ENCODE results near the gene DNM1.

DNA sequence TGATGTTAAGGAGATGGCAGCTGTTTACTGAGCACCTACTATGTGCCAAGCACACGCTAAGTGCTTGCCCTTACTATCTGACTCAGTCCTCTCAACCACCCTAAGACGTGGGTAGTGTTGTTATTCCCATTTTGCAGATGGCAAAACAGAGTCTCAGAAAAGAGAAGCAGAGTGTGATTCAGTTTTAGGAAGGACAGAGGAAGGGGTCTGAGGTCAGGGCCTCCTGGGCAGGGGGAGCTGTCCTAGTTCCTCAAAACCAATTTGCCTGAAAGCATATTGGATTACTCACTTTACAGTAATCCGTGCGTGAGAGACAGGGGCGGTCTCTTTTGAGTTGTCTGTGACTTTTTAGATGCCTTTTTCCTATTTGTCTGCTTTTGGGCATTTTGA lies 23.2 kb downstream of the DNM1 start:
- TF ChIP-seq, protein P1, sequence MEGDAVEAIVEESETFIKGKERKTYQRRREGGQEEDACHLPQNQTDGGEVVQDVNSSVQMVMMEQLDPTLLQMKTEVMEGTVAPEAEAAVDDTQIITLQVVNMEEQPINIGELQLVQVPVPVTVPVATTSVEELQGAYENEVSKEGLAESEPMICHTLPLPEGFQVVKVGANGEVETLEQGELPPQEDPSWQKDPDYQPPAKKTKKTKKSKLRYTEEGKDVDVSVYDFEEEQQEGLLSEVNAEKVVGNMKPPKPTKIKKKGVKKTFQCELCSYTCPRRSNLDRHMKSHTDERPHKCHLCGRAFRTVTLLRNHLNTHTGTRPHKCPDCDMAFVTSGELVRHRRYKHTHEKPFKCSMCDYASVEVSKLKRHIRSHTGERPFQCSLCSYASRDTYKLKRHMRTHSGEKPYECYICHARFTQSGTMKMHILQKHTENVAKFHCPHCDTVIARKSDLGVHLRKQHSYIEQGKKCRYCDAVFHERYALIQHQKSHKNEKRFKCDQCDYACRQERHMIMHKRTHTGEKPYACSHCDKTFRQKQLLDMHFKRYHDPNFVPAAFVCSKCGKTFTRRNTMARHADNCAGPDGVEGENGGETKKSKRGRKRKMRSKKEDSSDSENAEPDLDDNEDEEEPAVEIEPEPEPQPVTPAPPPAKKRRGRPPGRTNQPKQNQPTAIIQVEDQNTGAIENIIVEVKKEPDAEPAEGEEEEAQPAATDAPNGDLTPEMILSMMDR (IDR thresholded peaks at IDR 0.05; ENCODE audit: extremely low read depth in 1 of 2, insufficient read depth in 1 of 2, low read depth in 1 of 2, low read length in 2 of 2), result no peak
- TF ChIP-seq POLR2AphosphoS5 (IDR thresholded peaks at IDR 0.05; ENCODE audit: insufficient read depth, low read depth, low read length) (no peak), POLR2A (IDR thresholded peaks at IDR 0.05; ENCODE audit: low read depth, low read length) (no peak), EZH2 (IDR thresholded peaks at IDR 0.05; ENCODE audit: borderline replicate concordance, low read depth, low read length, severe bottlenecking) (no peak), FOS (IDR thresholded peaks at IDR 0.05; ENCODE audit: borderline replicate concordance, insufficient read depth, low read length) (no peak), GATA2 (IDR thresholded peaks at IDR 0.05; ENCODE audit: insufficient read depth, insufficient read length, low read depth, low read length) (no peak), MYC (IDR thresholded peaks at IDR 0.05; ENCODE audit: low read depth, low read length) (no peak)
- TF ChIP-seq, protein P2, sequence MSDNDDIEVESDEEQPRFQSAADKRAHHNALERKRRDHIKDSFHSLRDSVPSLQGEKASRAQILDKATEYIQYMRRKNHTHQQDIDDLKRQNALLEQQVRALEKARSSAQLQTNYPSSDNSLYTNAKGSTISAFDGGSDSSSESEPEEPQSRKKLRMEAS (IDR thresholded peaks at IDR 0.05; ENCODE audit: insufficient read depth, insufficient read length), result no peak
